Activated naive CD8-positive, alpha-beta T cell treated with anti-CD3 and anti-CD28 coated beads, Interleukin-2, amount 50 U/mL, for 24 hours (primary cell): ENCODE measurements around the gene TTC9C.
A peak's percentile ranks its signal among the peaks of the same experiment; 100 is the strongest.
"Not testable (repeated sequence)": the region's sequence is repeated elsewhere in the genome, so short reads cannot be mapped to it uniquely, and the experiment has no call there.

Experiments
- ATAC-seq: fragments of 150-1000 bp; cut with Tn5 transposase; one replicate; pipeline ENCODE4 v1.10.0; 2021
- DNase-seq: peaks from one replicate; pipeline ENCODE4 v3.0.0; 2021
- H3K27ac Mint-ChIP-seq: one replicate; pipeline ENCODE4 v1.8.0; 2021; ENCODE audit warnings: mild to moderate bottlenecking, mixed read lengths
- H3K27me3 Mint-ChIP-seq: one replicate; pipeline ENCODE4 v1.8.0; 2021; ENCODE audit warnings: mixed read lengths
- H3K36me3 Mint-ChIP-seq: one replicate; pipeline ENCODE4 v1.8.0; 2021; ENCODE audit warnings: low read depth, mixed read lengths
- H3K4me1 Mint-ChIP-seq: one replicate; pipeline ENCODE4 v1.8.0; 2021; ENCODE audit warnings: mixed read lengths
- H3K4me3 Mint-ChIP-seq: one replicate; pipeline ENCODE4 v1.8.0; 2021; ENCODE audit warnings: mild to moderate bottlenecking, moderate library complexity, mixed read lengths
- H3K9me3 Mint-ChIP-seq: one replicate; pipeline ENCODE4 v1.8.0; 2021; ENCODE audit warnings: mixed read lengths

TTC9C gene

GRCh38 chr11:62719302-62719978, 8.8 kb upstream of the TTC9C start:
- peaks cover 84% of the 10 kb centered on the region for H3K36me3 Mint-ChIP-seq

GRCh38 chr11:62721994-62722393, 6.3 kb upstream of the TTC9C start:
- peaks cover 51% of the 10 kb centered on the region for H3K4me1 Mint-ChIP-seq
- peaks cover 86% of the 10 kb centered on the region for H3K36me3 Mint-ChIP-seq
- DNase-seq = no peak
- no peak for ATAC-seq
- no peaks in the 10 kb centered on the region for H3K27me3 Mint-ChIP-seq
- H3K27ac Mint-ChIP-seq = no peak overlapping the region
- no peak overlapping the region for H3K4me3 Mint-ChIP-seq
- H3K9me3 Mint-ChIP-seq = no peaks in the 10 kb centered on the region

More at GRCh38 chr11:62719302-62719978, 8.8 kb upstream of the TTC9C start:
- no peak for DNase-seq
- Mint-ChIP-seq H3K4me1 (peaks cover 46% of the 10 kb centered on the region), H3K27me3 (no peaks in the 10 kb centered on the region), H3K4me3 (no peak overlapping the region), H3K27ac (peak overlapping the region; percentile 28), H3K9me3 (no peaks in the 10 kb centered on the region)
- ATAC-seq = no peak

- peak overlapping the region; percentile 98 for H3K27ac Mint-ChIP-seq
- H3K27me3 Mint-ChIP-seq = peaks cover 4% of the 10 kb centered on the region
- H3K36me3 Mint-ChIP-seq = peaks cover 74% of the 10 kb centered on the region
- H3K9me3 Mint-ChIP-seq = no peaks in the 10 kb centered on the region
- no peak for ATAC-seq
- peaks cover 59% of the 10 kb centered on the region for H3K4me1 Mint-ChIP-seq
- no peak for DNase-seq
- H3K4me3 Mint-ChIP-seq = peak overlapping the region; percentile 88
These were observed 4.1 kb upstream of the TTC9C start for GRCh38 chr11:62724171-62724570.

- peaks cover 64% of the 10 kb centered on the region for H3K36me3 Mint-ChIP-seq
These were observed 2.6 kb upstream of the TTC9C start for GRCh38 chr11:62725646-62726045.

GRCh38 chr11:62726156-62726914, 2.0 kb upstream of the TTC9C start:
- Mint-ChIP-seq H3K27ac (peak overlapping the region; percentile 98), H3K9me3 (no peaks in the 10 kb centered on the region), H3K4me3 (peak overlapping the region; percentile 88), H3K36me3 (peaks cover 57% of the 10 kb centered on the region), H3K4me1 (peaks cover 61% of the 10 kb centered on the region), H3K27me3 (peaks cover 4% of the 10 kb centered on the region)
- no peak for DNase-seq
- ATAC-seq = no peak

More at GRCh38 chr11:62725646-62726045, 2.6 kb upstream of the TTC9C start:
- Mint-ChIP-seq H3K4me1 (peaks cover 60% of the 10 kb centered on the region), H3K4me3 (peak overlapping the region; percentile 88), H3K27me3 (peaks cover 4% of the 10 kb centered on the region), H3K9me3 (no peaks in the 10 kb centered on the region), H3K27ac (peak overlapping the region; percentile 98)
- ATAC-seq (no peak), DNase-seq (no peak)

- Mint-ChIP-seq H3K36me3 (peaks cover 54% of the 10 kb centered on the region), H3K4me3 (peak overlapping the region; percentile 88), H3K27me3 (peaks cover 4% of the 10 kb centered on the region), H3K27ac (peak overlapping the region; percentile 98), H3K4me1 (peaks cover 60% of the 10 kb centered on the region), H3K9me3 (no peaks in the 10 kb centered on the region)
- ATAC-seq (no peak), DNase-seq (no peak)
These were observed 1.4 kb upstream of the TTC9C start for GRCh38 chr11:62726915-62727164.

- H3K27ac Mint-ChIP-seq = peak within 1 kb of the TSS; percentile 98
- DNase-seq (peak; percentile 98), ATAC-seq (peak; percentile 84)
- H3K9me3 Mint-ChIP-seq = no peaks in the 10 kb centered on the region
- peaks cover 4% of the 10 kb centered on the region for H3K27me3 Mint-ChIP-seq
- peak within 1 kb of the TSS; percentile 88 for H3K4me3 Mint-ChIP-seq
- peaks cover 55% of the 10 kb centered on the region for H3K4me1 Mint-ChIP-seq
- peaks cover 49% of the 10 kb centered on the region for H3K36me3 Mint-ChIP-seq
These were observed 968 bp upstream of the TTC9C start, which contains the start of gene HNRNPUL2 for GRCh38 chr11:62727165-62727871. Gene HNRNPUL2 (minus strand): TSS chr11:62727457. CDS start chr11:62727156, 301 bp downstream.

GRCh38 chr11:62727872-62728170, 465 bp upstream of the TTC9C start:
- ATAC-seq (peak; percentile 59), DNase-seq (peak; percentile 78)
- H3K4me3 Mint-ChIP-seq = peak overlapping the region; percentile 88
- H3K27ac Mint-ChIP-seq = peak overlapping the region; percentile 98
- peaks cover 52% of the 10 kb centered on the region for H3K4me1 Mint-ChIP-seq
- peaks cover 4% of the 10 kb centered on the region for H3K27me3 Mint-ChIP-seq
- peaks cover 45% of the 10 kb centered on the region for H3K36me3 Mint-ChIP-seq
- no peaks in the 10 kb centered on the region for H3K9me3 Mint-ChIP-seq

GRCh38 chr11:62730076-62730475, 1.8 kb downstream of the TTC9C start:
- DNase-seq, ATAC-seq, H3K27ac Mint-ChIP-seq, H3K27me3 Mint-ChIP-seq, H3K9me3 Mint-ChIP-seq: not testable (repeated sequence)
- Mint-ChIP-seq H3K4me1 (peaks cover 38% of the 10 kb centered on the region), H3K36me3 (peaks cover 31% of the 10 kb centered on the region), H3K4me3 (peak overlapping the region; percentile 88)

- peaks cover 1% of the 10 kb centered on the region for H3K27me3 Mint-ChIP-seq
- no peak for DNase-seq
- H3K36me3 Mint-ChIP-seq = peaks cover 22% of the 10 kb centered on the region
- H3K9me3 Mint-ChIP-seq = no peaks in the 10 kb centered on the region
- H3K27ac Mint-ChIP-seq = peak overlapping the region; percentile 71
- peaks cover 27% of the 10 kb centered on the region for H3K4me1 Mint-ChIP-seq
- no peak for ATAC-seq
- no peak overlapping the region for H3K4me3 Mint-ChIP-seq
These were observed 4.5 kb downstream of the TTC9C start for GRCh38 chr11:62732830-62733229.

GRCh38 chr11:62737196-62737595, 8.9 kb downstream of the TTC9C start:
- H3K27me3 Mint-ChIP-seq = no peaks in the 10 kb centered on the region
- DNase-seq (no peak), ATAC-seq (no peak)
- H3K4me3 Mint-ChIP-seq = no peak overlapping the region
- no peaks in the 10 kb centered on the region for H3K9me3 Mint-ChIP-seq
- H3K36me3 Mint-ChIP-seq = peaks cover 28% of the 10 kb centered on the region
- no peak overlapping the region for H3K27ac Mint-ChIP-seq
- peaks cover 7% of the 10 kb centered on the region for H3K4me1 Mint-ChIP-seq

- Mint-ChIP-seq H3K36me3 (peaks cover 4% of the 10 kb centered on the region), H3K27ac (no peak overlapping the region), H3K27me3 (no peaks in the 10 kb centered on the region), H3K4me1 (peaks cover 11% of the 10 kb centered on the region), H3K9me3 (no peaks in the 10 kb centered on the region), H3K4me3 (no peak overlapping the region)
- DNase-seq = no peak
- no peak for ATAC-seq
These were observed 19.3 kb downstream of the TTC9C start for GRCh38 chr11:62747475-62748160.

- not testable (repeated sequence) for H3K27me3 Mint-ChIP-seq, H3K4me3 Mint-ChIP-seq, H3K27ac Mint-ChIP-seq, DNase-seq, ATAC-seq, H3K9me3 Mint-ChIP-seq, H3K36me3 Mint-ChIP-seq
- peaks cover 27% of the 10 kb centered on the region for H3K4me1 Mint-ChIP-seq
These were observed 21.6 kb downstream of the TTC9C start for GRCh38 chr11:62749931-62750330.

GRCh38 chr11:62752177-62752785, 24.0 kb downstream of the TTC9C start:
- Mint-ChIP-seq H3K27ac (no peak overlapping the region), H3K27me3 (peaks cover 2% of the 10 kb centered on the region), H3K9me3 (no peaks in the 10 kb centered on the region), H3K4me1 (peaks cover 27% of the 10 kb centered on the region), H3K4me3 (no peak overlapping the region), H3K36me3 (peaks cover 8% of the 10 kb centered on the region)
- no peak for ATAC-seq
- DNase-seq = no peak
